LNCaP clone FGC (cell line): ENCODE measurements around the gene RANBP3.
"Not testable (repeated sequence)": the region's sequence is repeated elsewhere in the genome, so short reads cannot be mapped to it uniquely, and the experiment has no call there.

Source experiments
- DNase-seq: peaks from one replicate; pipeline ENCODE4 v3.0.0-alpha.2; 2011; ENCODE audit warnings: low read depth
- H3K4me3 ChIP-seq: 2 replicates; pipeline ENCODE4 v1.5.1; 2011; ENCODE audit warnings: mild to moderate bottlenecking, low read depth, low read length, control low read depth
- TF ChIP-seq, protein P1 (sequence below): IDR thresholded peaks from 2 replicates; pipeline ENCODE4 v1.5.1; 2012; ENCODE audit warnings: mild to moderate bottlenecking; ENCODE audit not compliant: control insufficient read depth, insufficient read depth; ENCODE audit errors: extremely low read depth

The RANBP3 gene

DNA sequence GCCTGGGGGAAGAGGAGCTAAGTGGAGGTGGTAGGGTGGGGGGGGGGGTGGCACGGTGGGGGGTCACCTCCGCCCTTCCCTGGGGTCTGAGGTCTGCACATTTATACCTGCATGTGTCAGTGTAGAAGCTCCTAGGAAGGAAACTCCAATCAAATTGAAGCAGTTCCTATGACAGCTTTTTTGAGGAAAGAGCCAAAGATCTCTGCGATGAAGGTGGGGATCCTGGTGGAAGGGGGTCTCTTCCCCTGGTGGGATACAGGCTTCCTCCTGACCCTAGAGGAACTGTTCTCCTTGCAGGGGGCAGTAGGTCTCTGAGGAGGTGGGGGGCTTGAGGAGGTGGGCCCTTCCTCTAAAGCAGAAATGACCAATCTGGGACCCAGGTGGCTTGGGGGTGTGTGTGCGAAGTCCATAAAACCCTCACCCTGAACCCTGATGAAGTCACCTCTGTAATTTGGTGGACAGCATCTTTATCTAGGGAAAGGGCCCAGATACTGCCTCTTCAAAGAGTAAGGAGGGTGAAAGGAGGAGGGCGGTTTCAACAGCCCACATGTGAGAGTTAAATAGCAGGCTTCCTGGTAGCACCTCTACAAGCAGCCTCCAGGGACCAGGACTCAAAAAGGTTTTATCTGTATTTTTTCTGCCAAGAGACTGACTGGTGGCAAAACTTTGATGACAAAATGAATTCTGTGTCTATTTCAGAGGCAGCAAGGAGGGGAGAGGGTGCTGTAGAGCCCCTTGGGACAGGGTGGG is 12.9 kb downstream of the RANBP3 start:
- no peak overlapping the region for H3K4me3 ChIP-seq
- TF ChIP-seq, protein P1, sequence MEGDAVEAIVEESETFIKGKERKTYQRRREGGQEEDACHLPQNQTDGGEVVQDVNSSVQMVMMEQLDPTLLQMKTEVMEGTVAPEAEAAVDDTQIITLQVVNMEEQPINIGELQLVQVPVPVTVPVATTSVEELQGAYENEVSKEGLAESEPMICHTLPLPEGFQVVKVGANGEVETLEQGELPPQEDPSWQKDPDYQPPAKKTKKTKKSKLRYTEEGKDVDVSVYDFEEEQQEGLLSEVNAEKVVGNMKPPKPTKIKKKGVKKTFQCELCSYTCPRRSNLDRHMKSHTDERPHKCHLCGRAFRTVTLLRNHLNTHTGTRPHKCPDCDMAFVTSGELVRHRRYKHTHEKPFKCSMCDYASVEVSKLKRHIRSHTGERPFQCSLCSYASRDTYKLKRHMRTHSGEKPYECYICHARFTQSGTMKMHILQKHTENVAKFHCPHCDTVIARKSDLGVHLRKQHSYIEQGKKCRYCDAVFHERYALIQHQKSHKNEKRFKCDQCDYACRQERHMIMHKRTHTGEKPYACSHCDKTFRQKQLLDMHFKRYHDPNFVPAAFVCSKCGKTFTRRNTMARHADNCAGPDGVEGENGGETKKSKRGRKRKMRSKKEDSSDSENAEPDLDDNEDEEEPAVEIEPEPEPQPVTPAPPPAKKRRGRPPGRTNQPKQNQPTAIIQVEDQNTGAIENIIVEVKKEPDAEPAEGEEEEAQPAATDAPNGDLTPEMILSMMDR: no peak
- DNase-seq: no peak

DNA sequence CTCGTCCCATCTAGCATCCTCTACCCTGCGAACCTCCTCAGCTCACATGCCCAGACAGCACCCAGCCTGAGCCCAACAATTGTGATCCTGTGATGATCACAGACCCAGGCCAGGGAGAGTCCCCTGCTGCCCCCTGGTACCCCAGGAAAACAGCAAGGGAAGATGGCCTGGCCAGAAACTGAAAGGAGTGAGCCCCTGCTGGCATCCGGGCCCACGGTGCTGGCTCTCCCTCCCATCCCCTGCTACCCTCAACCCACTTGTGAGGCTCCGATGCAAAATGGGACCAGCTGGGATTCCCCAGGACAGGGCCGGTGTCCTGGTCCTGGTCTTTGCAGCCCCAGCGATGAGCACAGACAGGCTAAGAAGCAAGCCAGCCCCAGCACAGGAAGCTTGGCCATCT is 14.1 kb downstream of the RANBP3 start:
- H3K4me3 ChIP-seq: no peak overlapping the region
- TF ChIP-seq, protein P1: no peak
- DNase-seq: no peak

DNA sequence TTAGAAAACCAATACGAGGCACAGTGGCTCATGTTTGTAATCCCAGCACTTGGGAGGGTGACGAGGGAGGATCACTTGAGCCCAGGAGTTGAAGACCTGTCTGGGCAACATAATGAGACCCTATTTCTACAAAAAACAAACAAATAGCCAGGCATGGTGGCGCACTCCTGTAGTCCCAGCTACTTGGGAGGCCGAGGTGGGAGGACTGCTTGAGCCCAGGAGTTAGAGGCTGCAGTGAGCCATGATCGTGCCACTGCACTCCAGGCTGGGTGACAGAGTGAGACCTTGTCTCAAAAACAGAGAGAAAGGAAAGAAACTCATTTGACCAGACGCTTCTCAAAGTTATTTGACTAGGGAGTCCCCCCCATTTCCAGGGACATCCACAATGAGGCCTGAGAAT is 14.7 kb downstream of the RANBP3 start:
- not testable (repeated sequence) for DNase-seq, H3K4me3 ChIP-seq

DNA sequence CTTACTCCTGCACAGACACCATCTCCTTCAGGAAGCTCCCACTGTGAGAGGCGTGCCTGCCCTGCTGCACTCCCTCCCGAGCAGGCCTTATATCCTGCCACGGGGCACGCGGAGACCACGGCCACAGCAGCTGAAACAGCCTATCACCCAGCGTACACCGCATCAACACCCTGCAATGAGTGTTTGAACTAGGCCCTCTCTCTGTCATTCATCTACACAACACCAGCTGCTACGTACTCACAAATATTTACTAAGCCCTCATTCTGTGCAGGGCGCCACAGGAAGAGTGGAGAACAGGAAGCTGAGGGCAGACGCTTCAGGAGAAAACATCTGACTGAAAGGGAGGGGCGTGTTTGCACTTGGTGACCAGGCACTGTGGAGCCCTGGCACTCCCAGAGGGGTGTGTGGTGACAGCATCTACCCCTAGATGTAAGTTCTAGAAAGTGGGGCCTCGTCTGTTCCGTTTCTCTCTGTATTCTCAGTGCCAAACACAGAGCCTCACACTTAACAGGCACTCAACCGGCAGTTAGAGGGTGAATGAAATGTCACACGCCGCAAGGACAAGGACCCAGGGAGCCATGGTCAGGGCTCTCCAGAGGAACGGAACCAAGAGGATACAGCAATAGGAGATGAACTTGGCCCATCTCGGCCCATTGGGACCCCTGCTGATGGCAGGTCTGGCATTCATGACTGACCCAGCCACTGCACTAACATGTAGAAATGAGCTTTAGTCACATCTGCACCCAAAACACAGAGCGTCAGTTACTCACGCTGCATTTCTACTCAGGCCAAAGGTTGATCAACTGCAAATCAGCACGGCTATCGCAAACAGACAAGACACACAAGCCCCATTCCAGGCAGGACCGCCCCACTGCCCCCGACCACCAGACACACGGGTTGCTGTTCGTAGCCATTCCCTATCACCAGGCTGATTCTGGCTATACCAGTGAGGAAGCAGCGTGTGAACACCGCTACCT is 15.7 kb downstream of the RANBP3 start:
- peak; percentile 54 for DNase-seq
- H3K4me3 ChIP-seq: peak overlapping the region; percentile 1; the same call in 1 of the 2 replicates
- TF ChIP-seq, protein P1: no peak

DNA sequence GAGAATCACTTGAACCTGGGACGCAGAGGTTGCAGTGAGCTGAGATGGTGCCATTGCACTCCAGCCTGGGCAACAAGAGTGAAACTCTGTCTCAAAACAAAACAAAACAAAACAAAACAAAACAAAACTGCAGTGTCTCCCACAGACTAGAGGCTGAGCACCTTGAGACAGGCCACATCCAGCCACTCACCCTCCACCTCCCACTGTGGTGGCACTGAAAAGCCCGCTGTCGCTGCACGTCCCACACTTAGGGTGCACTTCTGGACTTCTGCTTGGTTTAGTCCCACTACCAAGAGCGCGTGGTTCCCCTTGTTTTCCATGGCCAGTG is 16.3 kb downstream of the RANBP3 start:
- DNase-seq: not testable (repeated sequence)

DNA sequence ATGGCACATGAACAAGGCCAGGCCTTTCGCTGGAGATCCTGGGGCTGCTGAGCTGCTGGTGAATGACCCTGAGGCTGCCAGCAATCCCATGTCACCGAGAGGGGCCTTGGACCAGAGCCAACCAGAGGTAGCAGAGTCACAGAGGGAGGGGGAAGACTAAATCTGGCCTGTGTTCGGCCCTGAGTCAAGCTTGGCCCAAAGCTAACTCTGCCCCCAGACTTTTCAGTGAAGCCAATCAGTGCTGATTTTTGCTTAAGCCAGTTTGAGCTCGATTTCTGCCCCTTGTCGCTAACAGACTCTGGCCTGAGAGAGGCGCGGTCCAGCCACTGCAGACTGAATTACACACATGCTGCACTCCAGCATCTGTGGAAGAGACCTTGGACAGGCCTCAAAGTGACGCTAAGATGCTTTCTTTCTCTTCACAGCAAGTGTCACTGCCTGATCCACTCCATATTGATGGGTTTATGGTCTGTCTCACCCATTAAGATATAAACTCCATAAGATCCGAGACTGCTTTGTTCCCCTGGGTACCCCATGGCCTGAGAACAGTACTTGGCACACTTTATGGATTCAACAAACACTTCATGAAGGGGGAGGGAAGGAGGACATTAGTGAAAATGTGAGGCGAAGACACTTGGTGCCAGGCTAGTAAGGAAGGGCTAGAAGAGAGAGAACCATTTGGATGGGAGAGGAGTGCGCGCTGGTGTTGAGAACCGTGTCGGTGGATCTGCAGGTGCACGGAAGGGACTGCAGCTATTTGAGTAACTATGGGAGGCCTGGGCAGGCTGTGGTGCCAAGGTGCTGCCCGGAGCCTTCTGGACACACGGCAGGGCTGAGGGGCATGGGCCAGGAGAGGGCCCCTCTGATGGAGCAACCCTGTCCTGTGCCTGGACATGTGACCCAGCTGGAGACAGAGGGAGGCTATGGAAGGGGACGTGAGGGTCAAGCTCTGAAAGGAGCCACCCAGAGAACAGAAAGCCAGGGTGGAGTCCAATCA is 17.6 kb downstream of the RANBP3 start:
- TF ChIP-seq, protein P1: no peak
- no peak overlapping the region for H3K4me3 ChIP-seq
- DNase-seq: no peak

More for the DNA sequence above, 16.3 kb downstream of the RANBP3 start:
- H3K4me3 ChIP-seq: peak overlapping the region; percentile 1; the same call in 1 of the 2 replicates

DNA sequence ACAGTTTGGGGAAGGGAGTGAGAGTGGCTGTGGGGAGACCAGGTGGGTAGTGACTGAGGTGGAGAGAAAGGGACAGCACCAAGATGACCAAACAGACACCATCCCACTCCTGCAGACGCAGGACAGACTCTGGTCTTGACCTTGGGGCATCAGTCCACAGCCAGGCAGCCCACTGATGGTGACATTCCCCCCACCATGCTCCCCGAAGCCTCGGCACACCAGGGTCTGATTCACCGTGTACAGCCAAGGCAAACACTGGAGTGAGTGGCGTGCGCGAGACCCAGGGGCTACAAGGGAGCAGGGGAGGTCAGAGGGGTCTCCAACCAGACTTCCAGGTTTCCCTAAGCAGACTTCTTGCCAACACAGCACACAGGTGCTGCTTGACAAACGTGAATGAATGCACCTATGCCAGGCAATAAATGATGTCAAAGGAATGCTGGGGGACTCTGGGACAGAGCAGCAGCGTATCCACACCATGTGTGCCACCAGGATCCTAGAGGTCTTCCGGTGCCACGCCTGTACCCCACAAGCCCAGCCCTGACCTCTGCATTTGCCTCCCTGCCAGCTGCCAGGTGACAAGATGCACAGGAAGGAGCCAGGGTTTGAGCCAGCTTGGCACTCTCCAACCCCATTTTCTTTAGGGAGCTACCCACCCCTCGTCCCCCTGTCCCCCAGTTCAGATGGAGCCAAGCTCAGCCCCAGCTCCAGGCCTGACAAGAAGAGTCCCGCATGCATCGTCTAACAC is 18.5 kb downstream of the RANBP3 start:
- TF ChIP-seq, protein P1: no peak
- DNase-seq: no peak
- H3K4me3 ChIP-seq: no peak overlapping the region
